ENCODE measurements around the gene PRR19. TPM values are rescaled to one million over a fixed set of nuclear protein-coding genes. Genes with fewer than 3 reads are reported as not detected.

PRR19 gene
- total and polyA plus RNA-seq, 10 donors, result 0.33 to 1.2 (median 0.54) TPM; not detected in 2

GRCh38 chr19:42281146-42281826 is 20.6 kb upstream of the PRR19 start:
- DNase-seq, result peak; percentile 88
- peak overlapping the region; percentile 81 to 91 (median 88) for H3K4me3 ChIP-seq
- intact Hi-C loops (cut with DNase I; ENCODE audit: low total_unique reads), result no loop called here
- H3K4me1 ChIP-seq, result peaks cover 65 to 91% (median 88%) of the 10 kb centered on the region in 6 donors
- peak in 3 of 11 experiments; percentile 7 to 29 (median 25) for TF ChIP-seq CTCF (IDR thresholded peaks at IDR 0.05 in 8 of 11, conservative IDR thresholded peaks at IDR 0.05 in 3 of 11)
- peak in 2 of 3 donors; percentile 31 for TF ChIP-seq POLR2AphosphoS5 (IDR thresholded peaks at IDR 0.05)
- no peak for TF ChIP-seq POLR2A (IDR thresholded peaks at IDR 0.05)
- WGBS, 5 donors, result 11 to 17% (median 15%) methylated on average over 7 to 25 of the region's 25 CpGs
- H3K9me3 ChIP-seq, result no peaks in the 10 kb centered on the region
- H3K27ac ChIP-seq, result peak overlapping the region; percentile 93 to 99 (median 96)
- no peaks in the 10 kb centered on the region for H3K27me3 ChIP-seq (replicated peaks in 1 of 7)
- peaks cover 0 to 18% (median 0%) of the 10 kb centered on the region in 6 donors for H3K36me3 ChIP-seq

- H3K27me3 ChIP-seq (replicated peaks in 1 of 7), result no peaks in the 10 kb centered on the region
- peak overlapping the region; percentile 93 to 99 (median 96) for H3K27ac ChIP-seq
- DNase-seq, result peak; percentile 81
- peaks cover 61 to 91% (median 87%) of the 10 kb centered on the region in 6 donors for H3K4me1 ChIP-seq
- peaks cover 0 to 17% (median 4%) of the 10 kb centered on the region in 6 donors for H3K36me3 ChIP-seq
- intact Hi-C loops (cut with DNase I; ENCODE audit: low total_unique reads), result no loop called here
- WGBS, 5 donors, result 21 to 32% (median 27%) methylated on average over 7 of the region's 7 CpGs
- no peaks in the 10 kb centered on the region for H3K9me3 ChIP-seq
- TF ChIP-seq POLR2A (IDR thresholded peaks at IDR 0.05), result no peak
- no peak for TF ChIP-seq CTCF (IDR thresholded peaks at IDR 0.05 in 8 of 11, conservative IDR thresholded peaks at IDR 0.05 in 3 of 11)
- TF ChIP-seq POLR2AphosphoS5 (IDR thresholded peaks at IDR 0.05), result no peak
- peak overlapping the region in 1 of 8 donors; percentile 91 for H3K4me3 ChIP-seq
These were observed 19.8 kb upstream of the PRR19 start for GRCh38 chr19:42281827-42282762.

- WGBS, 5 donors, result 25 to 33% (median 31%) methylated on average over 3 to 4 of the region's 4 CpGs
- Histone ChIP-seq H3K4me3 (peak overlapping the region in 4 of 8 donors; percentile 46 to 91 (median 60)), H3K36me3 (peaks cover 0 to 17% (median 11%) of the 10 kb centered on the region in 6 donors), H3K27me3 (replicated peaks in 1 of 7) (no peaks in the 10 kb centered on the region), H3K9me3 (no peaks in the 10 kb centered on the region), H3K4me1 (peaks cover 54 to 91% (median 82%) of the 10 kb centered on the region in 6 donors), H3K27ac (peak overlapping the region; percentile 93 to 99 (median 96))
- TF ChIP-seq POLR2AphosphoS5 (IDR thresholded peaks at IDR 0.05), result no peak
- no peak for TF ChIP-seq POLR2A (IDR thresholded peaks at IDR 0.05)
- TF ChIP-seq CTCF (IDR thresholded peaks at IDR 0.05 in 8 of 11, conservative IDR thresholded peaks at IDR 0.05 in 3 of 11), result no peak
- intact Hi-C loops (cut with DNase I; ENCODE audit: low total_unique reads), result no loop called here
- no peak for DNase-seq
These were observed 19.1 kb upstream of the PRR19 start for GRCh38 chr19:42282819-42283187.
